Measurements from ENCODE around the gene STAT2. TPM values are rescaled to one million over a fixed set of nuclear protein-coding genes. Genes with fewer than 3 reads are reported as not detected.
A peak's percentile ranks its signal among the peaks of the same experiment; 100 is the strongest.

Gene STAT2
- total and polyA plus RNA-seq, 2 of the 4 experiments (the other 2 are of a cell fraction), result 99.3 to 182 TPM

DNA sequence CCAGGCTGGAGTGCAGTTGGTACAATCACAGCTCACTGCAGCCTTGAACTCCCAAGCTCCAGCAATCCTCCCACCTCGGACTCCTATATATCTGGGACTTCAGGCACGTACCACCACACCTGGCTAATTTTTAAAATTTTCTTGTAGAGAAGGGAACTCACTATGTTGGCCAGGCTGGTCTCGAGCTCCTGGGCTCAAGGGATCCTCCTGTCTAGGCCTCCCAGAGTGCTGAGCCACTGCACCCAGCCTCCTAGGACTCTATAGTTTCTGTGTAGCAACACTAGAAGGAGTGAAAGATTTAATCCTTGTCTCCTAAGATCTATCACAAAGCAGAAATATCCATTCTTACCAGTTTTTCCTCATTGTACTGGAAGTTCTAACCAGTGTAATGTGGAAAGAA lies 7.0 kb upstream of the STAT2 start:
- Histone ChIP-seq H3K23ac (ENCODE audit: low read depth, low read length) (no peak overlapping the region), H3K9ac (ENCODE audit: low read depth, low read length) (no peak overlapping the region), H3K4me2 (ENCODE audit: low read depth, low read length) (no peak overlapping the region), H3K4ac (ENCODE audit: low read depth, low read length) (no peak overlapping the region), H3K36me3 (ENCODE audit: control insufficient read depth, insufficient read depth, low read length) (no peaks in the 10 kb centered on the region), H2AFZ (replicated peaks; ENCODE audit: low read length, poor library complexity) (peak overlapping the region; percentile 6), H2BK20ac (ENCODE audit: low read depth, low read length) (no peak overlapping the region), H4K5ac (ENCODE audit: low read depth, low read length) (no peak overlapping the region), H2BK15ac (ENCODE audit: low read depth, low read length) (no peak overlapping the region), H3K27ac (ENCODE audit: insufficient read depth, low read length) (no peak overlapping the region), H4K8ac (ENCODE audit: low read depth in 2 of 2, low read length in 2 of 2) (no peak overlapping the region), H2AK9ac (replicated peaks; ENCODE audit: low read depth, low read length, poor library complexity) (no peak overlapping the region), H3K56ac (ENCODE audit: extremely low read depth, insufficient read depth, low read length) (no peak overlapping the region), H2BK120ac (ENCODE audit: low read depth, low read length) (no peak overlapping the region), H3K18ac (ENCODE audit: low read depth, low read length) (no peak overlapping the region), H4K20me1 (ENCODE audit: insufficient read depth, low read length) (no peaks in the 10 kb centered on the region), H3K14ac (replicated peaks; ENCODE audit: low read depth, low read length) (no peak overlapping the region), H3K4me1 (ENCODE audit: control insufficient read depth, insufficient read depth, low read length) (no peaks in the 10 kb centered on the region), H3K27me3 (ENCODE audit: control insufficient read depth, insufficient read depth, low read length) (no peaks in the 10 kb centered on the region; the same call in 1 of the 2 replicates), H3K79me1 (ENCODE audit: low read depth in 1 of 2, low read length in 2 of 2) (no peaks in the 10 kb centered on the region), H2AK5ac (ENCODE audit: low read depth, low read length) (no peak overlapping the region), H3K4me3 (ENCODE audit: insufficient read depth, low read depth, low read length) (no peak overlapping the region), H2BK5ac (ENCODE audit: low read depth, low read length, poor library complexity, severe bottlenecking) (no peak overlapping the region), H3K9me1 (ENCODE audit: insufficient read depth, low read length) (no peaks in the 10 kb centered on the region), H3K9me3 (ENCODE audit: control insufficient read depth, insufficient read depth, low read length) (no peaks in the 10 kb centered on the region), H4K91ac (ENCODE audit: insufficient read depth, low read depth, low read length) (no peak overlapping the region)
- ChIA-PET CTCF (interaction anchor here (0.5 kb wide), 1 partner anchor 10 kb away, joined by 4 read pairs; no protein-coding TSS in a partner anchor), POLR2A (ENCODE audit: unreplicated experiment) (no interaction called here)
- BruUV-seq (replicated peaks), result no TSS peak
- no CpG with 5 or more reads among the region's 3 CpGs for WGBS, 2 experiments (ENCODE audit: extremely low coverage in 2 of 2, insufficient read length in 1 of 2)
- intact Hi-C loops (cut with micrococcal nuclease), result no loop called here
- dilution Hi-C loops (cut with HindIII; ENCODE audit: low sequenced_read_pairs, unreplicated experiment), result no loop called here
- ATAC-seq (ENCODE audit: low read depth) (no peak), DNase-seq (no peak)
- TF ChIP-seq, protein P1, sequence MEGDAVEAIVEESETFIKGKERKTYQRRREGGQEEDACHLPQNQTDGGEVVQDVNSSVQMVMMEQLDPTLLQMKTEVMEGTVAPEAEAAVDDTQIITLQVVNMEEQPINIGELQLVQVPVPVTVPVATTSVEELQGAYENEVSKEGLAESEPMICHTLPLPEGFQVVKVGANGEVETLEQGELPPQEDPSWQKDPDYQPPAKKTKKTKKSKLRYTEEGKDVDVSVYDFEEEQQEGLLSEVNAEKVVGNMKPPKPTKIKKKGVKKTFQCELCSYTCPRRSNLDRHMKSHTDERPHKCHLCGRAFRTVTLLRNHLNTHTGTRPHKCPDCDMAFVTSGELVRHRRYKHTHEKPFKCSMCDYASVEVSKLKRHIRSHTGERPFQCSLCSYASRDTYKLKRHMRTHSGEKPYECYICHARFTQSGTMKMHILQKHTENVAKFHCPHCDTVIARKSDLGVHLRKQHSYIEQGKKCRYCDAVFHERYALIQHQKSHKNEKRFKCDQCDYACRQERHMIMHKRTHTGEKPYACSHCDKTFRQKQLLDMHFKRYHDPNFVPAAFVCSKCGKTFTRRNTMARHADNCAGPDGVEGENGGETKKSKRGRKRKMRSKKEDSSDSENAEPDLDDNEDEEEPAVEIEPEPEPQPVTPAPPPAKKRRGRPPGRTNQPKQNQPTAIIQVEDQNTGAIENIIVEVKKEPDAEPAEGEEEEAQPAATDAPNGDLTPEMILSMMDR (conservative IDR thresholded peaks at IDR 0.05; ENCODE audit: low read depth, low read length), result no peak
- in situ Hi-C loops (cut with MboI; ENCODE audit: low sequenced_read_pairs), result no loop called here

Data from IMR-90 (cell line).